GM04503 (cell line): Measurements from ENCODE around the gene FRAT1.
A peak's percentile ranks its signal among the peaks of the same experiment; 100 is the strongest.
"Not testable (repeated sequence)": the region's sequence is repeated elsewhere in the genome, so short reads cannot be mapped to it uniquely, and the experiment has no call there.

Source experiments
- DNase-seq: peaks from one replicate; pipeline ENCODE4 v3.0.0-alpha.2; 2012; ENCODE audit warnings: low read depth

The FRAT1 gene

GRCh38 chr10:97318772-97319651 is at the start of gene FRAT1:
Gene FRAT1, plus strand, starts transcription at chr10:97319271. Its CDS starts 183 bp downstream, at chr10:97319454.
- DNase-seq: peak; percentile 63

DNA sequence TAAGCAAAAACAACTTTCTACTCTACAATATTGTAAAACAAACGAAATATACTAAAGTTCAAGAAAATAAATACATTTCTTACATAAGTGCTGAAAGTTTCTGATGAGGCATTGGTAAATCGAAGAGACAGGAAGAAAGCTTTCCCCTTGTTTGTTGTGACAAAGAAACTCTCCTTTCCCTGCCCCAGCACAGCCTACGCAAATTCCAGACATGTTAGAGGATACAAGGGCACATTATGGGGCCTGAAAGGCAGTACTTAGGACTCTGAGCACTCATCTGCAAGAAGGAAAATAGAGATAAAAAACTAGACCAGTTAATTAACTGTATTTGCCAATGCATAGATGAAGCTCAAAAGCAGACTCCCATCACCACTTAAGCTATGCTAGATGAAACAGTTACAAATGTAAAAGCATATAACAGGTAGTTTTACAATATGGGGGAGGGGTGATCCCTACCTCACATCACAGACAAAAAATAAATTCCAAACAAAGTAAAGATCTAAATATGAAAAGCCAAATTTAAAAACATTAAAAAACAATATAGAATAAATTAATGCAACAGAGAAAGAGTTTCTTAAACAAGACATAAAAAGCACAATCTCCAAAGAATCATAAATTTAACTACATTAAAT is 48.4 kb upstream of the FRAT1 start:
- DNase-seq: peak; percentile 16

- no peak for DNase-seq
These were observed 45.4 kb upstream of the FRAT1 start for GRCh38 chr10:97273700-97274099.

DNA sequence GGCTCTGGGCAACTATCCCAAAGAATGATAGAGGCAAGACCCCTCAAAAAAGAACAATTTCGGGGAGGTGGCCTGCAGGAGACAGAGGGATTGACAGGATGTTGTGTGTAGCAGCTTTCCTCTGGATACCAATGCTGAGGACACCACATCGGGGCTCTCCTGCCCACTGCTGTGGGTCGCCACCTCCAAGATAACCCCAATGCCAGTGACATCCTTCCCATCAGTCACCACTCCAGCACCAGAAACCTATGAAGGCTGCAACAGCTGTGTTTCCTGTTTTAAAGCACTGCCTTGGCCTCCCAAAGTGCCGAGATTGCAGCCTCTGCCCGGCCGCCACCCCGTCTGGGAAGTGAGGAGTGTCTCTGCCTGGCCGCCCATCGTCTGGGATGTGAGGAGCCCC is 44.2 kb upstream of the FRAT1 start:
- no peak for DNase-seq

DNA sequence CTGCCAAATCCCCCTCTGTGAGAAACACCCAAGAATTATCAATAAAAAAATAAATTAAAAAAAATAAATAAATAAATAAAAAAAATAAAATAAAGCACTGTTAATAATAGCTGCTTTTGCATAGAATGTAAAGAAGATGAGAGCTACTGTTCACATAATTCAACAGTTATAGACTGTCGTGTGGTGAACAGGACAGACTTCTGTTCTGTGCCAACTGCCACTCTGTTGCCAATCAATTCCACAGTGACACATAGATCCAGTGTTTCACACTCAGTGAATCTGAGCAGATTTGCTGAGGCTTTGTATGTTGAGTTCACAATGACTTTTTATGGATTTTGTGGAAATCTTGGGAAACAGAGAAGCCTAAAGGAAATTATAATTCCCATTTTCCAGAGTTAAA is 41.5 kb upstream of the FRAT1 start:
- no peak for DNase-seq

DNA sequence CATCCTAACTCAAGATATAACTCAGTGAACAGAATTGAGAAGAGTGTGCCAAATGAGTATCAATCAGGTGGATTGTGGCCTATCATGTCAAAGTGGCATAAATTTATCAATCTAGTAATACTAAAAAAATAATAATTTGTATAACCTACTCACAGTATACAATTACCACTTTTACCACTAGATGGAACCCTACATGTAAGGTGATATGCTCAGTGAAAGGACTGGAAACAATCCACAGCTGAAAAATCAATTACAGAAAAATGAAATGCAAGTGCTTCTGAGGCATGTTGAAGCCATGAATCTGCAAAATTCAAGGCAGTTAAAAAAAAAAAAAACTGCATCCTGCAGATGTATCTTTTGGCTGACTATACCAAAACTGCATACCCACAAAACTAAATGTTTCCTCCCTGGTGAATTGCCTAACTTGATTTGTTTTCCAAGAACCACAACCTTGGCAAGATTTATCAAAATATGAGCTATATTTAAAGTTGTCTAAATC is 40.5 kb upstream of the FRAT1 start:
- DNase-seq: peak; percentile 96

- DNase-seq: peak; percentile 20
These were observed 39.8 kb upstream of the FRAT1 start for GRCh38 chr10:97279121-97279815.

GRCh38 chr10:97280783-97281182 is 38.3 kb upstream of the FRAT1 start:
- DNase-seq: no peak

- not testable (repeated sequence) for DNase-seq
These were observed 29.0 kb upstream of the FRAT1 start for GRCh38 chr10:97290076-97290475.

- DNase-seq: not testable (repeated sequence)
These were observed 28.3 kb upstream of the FRAT1 start for GRCh38 chr10:97290576-97291356.

DNA sequence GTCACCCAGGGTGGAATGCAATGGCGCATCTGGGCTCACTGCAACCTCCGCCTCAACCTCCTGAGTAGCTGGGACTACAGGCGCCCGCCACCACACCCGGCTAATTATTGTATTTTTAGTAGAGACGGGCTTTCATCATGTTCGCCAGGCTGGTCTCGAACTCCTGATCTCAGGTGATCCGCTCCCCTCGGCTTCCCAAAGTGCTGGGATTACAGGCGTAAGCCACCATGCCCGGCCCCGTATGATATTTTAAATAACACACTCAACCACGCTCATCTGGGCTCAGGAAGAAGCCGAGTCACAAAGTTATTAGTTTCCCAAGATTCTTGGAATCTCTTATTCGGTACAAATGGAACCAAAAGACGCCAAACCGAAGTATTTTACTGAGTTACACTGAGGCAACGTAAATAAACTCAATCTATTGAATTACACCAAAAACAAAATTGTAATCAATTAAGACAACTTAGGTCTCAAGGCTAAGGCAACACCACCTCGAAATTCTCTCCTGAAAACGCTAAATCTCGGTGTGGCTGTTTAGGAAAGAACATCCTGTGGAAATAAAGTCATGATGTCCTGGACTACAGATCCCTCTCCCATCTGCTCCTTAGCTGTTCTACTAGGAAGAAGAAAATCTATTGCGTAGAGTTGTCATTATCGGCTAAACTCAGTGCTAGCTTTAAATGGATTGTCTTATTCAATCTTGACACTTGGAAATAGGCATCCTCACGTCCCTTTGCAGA is 27.5 kb upstream of the FRAT1 start:
- DNase-seq: peak; percentile 14

GRCh38 chr10:97292097-97292861 is 26.8 kb upstream of the FRAT1 start, which contains the start of gene ARHGAP19:
Gene ARHGAP19, minus strand, starts transcription at chr10:97292637. Its CDS starts 10 bp downstream, at chr10:97292627.
- peak; percentile 95 for DNase-seq

DNA sequence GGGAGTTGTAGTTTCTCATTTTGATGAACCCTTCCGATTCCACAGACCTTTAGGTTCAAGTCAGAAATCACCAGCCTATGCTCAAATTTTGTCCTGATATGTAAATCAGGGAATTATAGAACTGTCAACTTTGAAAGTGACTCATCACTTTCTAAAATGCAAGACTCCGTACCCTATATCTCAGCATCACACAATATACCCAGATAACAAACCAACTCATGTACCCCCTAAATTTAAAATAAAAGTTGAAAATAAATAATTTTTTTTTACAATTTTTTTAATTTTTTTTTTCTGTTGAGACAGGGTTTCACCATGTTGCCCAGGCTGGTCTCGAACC is 26.2 kb upstream of the FRAT1 start:
- no peak for DNase-seq

- DNase-seq: no peak
These were observed 21.4 kb upstream of the FRAT1 start for GRCh38 chr10:97297556-97298222.

DNA sequence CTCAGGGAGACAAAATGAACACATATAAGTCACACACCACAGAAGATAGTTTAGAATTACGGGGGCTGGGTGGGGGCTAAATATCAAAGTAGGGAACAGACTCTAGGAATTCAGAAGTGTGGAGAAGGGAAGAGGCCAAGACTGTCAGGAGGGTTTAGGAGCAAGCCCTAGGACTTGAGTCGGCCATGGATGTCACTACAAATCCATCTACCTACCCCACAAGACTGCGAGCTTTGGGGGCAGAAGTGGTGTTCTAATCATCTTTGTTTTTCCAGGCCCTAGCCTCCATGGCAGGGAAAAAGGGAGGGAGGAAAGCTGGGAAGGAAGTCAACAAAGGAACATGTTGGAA is 20.9 kb upstream of the FRAT1 start:
- no peak for DNase-seq

DNA sequence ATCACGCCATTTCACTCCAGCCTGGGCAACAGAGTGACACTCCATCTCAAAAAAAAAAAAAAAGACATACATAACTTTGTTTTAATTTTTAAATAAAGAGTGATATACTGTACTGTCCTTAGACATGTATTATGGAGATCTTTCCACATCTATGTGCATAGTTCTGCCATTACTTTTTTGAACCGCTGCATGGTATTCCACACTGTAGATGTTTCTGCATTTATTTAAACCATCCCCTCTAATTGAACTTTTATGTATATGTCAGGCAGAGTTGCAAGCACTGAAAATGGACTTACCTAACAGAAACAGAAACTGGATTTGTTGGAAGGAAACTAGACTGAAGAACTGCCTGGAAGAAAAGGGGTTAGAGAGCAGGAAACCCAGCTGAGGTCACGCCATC is 18.1 kb upstream of the FRAT1 start:
- no peak for DNase-seq

- no peak for DNase-seq
These were observed 16.8 kb upstream of the FRAT1 start for GRCh38 chr10:97302088-97302791.

DNA sequence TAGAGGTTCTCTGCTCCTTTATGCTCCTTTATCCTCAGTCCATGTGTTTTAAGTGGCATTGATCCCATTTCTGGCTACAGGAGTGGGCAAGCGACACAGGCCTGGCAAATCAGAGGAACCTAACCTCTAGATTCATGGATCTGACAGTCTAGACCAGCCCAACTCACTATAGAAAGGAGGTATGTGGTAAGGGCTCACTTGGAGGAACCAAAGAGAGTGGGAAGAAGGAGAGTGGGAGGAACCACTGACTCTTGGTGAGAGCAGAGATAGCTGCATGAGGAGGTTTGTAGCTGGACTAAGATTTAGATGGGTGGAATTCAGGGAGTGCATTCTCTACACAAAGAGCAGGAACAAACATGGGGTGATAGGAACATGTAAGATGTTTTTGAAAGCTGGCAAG is 11.6 kb upstream of the FRAT1 start:
- DNase-seq: no peak
